T-cell (primary cell): ENCODE results near the gene AGBL1. TPM values are rescaled to one million over a fixed set of nuclear protein-coding genes. Genes with fewer than 3 reads are reported as not detected.

ENCODE experiments used
- ATAC-seq, 4 experiments: fragments of 200-7000 bp in 3 of 4; fragments of 150-1000 bp in 1 of 4; cut with Tn5 transposase; replicated peaks in 1 of 4; 1 replicate in 3 of 4; 2 replicates in 1 of 4; pipeline ENCODE4 v1.10.0; 2021; ENCODE audit warnings: moderate library complexity in 3 of 4, mild to moderate bottlenecking in 2 of 4, moderate number of reproducible peaks in 1 of 4
- CTCF ChIA-PET, 2 donors: fragments of 300-600 bp; sonication (Branson Sonifier 250); formaldehyde crosslinking; loops; one replicate each; lab custom pipeline; 2022; ENCODE audit warnings: antibody characterized with exemption in 2 of 2; lab: Charles Lee
- POLR2A ChIA-PET, 2 donors: fragments of 300-600 bp; sonication (Branson Sonifier 250); formaldehyde crosslinking; loops; one replicate each; lab custom pipeline; 2022; ENCODE audit warnings: antibody characterized with exemption in 2 of 2; lab: Charles Lee
- DNase-seq, 35 experiments: peaks; one replicate each; pipeline versions ENCODE4 v3.0.0 to v3.0.0-alpha.2; 2013 to 2023
- H3K27ac ChIP-seq: one replicate; pipeline ENCODE4 v1.5.1; 2013; ENCODE audit warnings: low read length
- H3K27me3 ChIP-seq, 2 experiments: replicated peaks in 1 of 2; 1 replicate in 1 of 2; 2 replicates in 1 of 2; pipeline versions ENCODE4 v1.6.1 to v1.7.0; 2013; ENCODE audit warnings: low read length in 1 of 2, mixed read lengths in 1 of 2; ENCODE audit not compliant: control insufficient read depth in 2 of 2, insufficient read depth in 2 of 2; ENCODE audit errors: extremely low read depth in 1 of 2
- H3K36me3 ChIP-seq, 2 donors: 1 replicate in 1 of 2; 2 replicates in 1 of 2; pipeline versions ENCODE4 v1.6.1 to v1.7.0; 2013; ENCODE audit warnings: low read length in 1 of 2; ENCODE audit not compliant: control insufficient read depth in 2 of 2, insufficient read depth in 1 of 2; ENCODE audit errors: extremely low read depth in 1 of 2
- H3K4me1 ChIP-seq, 2 experiments: 1 replicate in 1 of 2; 2 replicates in 1 of 2; pipeline versions ENCODE4 v1.6.1 to v1.7.0; 2013; ENCODE audit warnings: low read length in 2 of 2, mixed read lengths in 1 of 2; ENCODE audit not compliant: insufficient read depth in 2 of 2, control insufficient read depth in 1 of 2; ENCODE audit errors: extremely low read depth in 1 of 2
- H3K4me3 ChIP-seq, 2 donors: 1 replicate in 1 of 2; 2 replicates in 1 of 2; pipeline versions ENCODE4 v1.5.1 to v1.7.0; 2013; ENCODE audit warnings: mild to moderate bottlenecking in 2 of 2, low read length in 1 of 2, moderate library complexity in 1 of 2; ENCODE audit not compliant: control insufficient read depth in 1 of 2; ENCODE audit errors: extremely low read depth in 1 of 2
- H3K9me3 ChIP-seq: 2 replicates; pipeline ENCODE4 v1.7.0; 2013
- H3K27ac Mint-ChIP-seq, 2 donors: one replicate each; pipeline ENCODE4 v1.8.0; 2020 to 2021; ENCODE audit warnings: mild to moderate bottlenecking in 2 of 2, mixed read lengths in 2 of 2
- H3K27me3 Mint-ChIP-seq, 2 donors: one replicate each; pipeline ENCODE4 v1.8.0; 2021 to 2022; ENCODE audit warnings: mixed read lengths in 2 of 2
- H3K36me3 Mint-ChIP-seq: one replicate; pipeline ENCODE4 v1.8.0; 2021; ENCODE audit warnings: mixed read lengths
- H3K4me1 Mint-ChIP-seq, 3 donors: one replicate each; pipeline ENCODE4 v1.8.0; 2020 to 2022; ENCODE audit warnings: mixed read lengths in 3 of 3, mild to moderate bottlenecking in 1 of 3
- H3K4me3 Mint-ChIP-seq, 3 donors: one replicate each; pipeline ENCODE4 v1.8.0; 2020 to 2022; ENCODE audit warnings: mild to moderate bottlenecking in 3 of 3, mixed read lengths in 3 of 3, moderate library complexity in 3 of 3
- H3K9me3 Mint-ChIP-seq, 3 donors: one replicate each; pipeline ENCODE4 v1.8.0; 2020 to 2022; ENCODE audit warnings: mixed read lengths in 3 of 3
- WGBS: methylation state at CpG from one replicate; pipeline ENCODE4 v1.1.5; 2013; ENCODE audit warnings: missing lambda C conversion rate; ENCODE audit not compliant: insufficient coverage; 5-methylcytosine and 5-hydroxymethylcytosine counted together
- total RNA-seq, 35 experiments: library from RNA in 6 of 35; stranded (reverse) in 6 of 35; fragments of 120-200 nt in 1 of 35; gene quantifications; one replicate each; pipeline versions ENCODE4 v1.2.1 to v1.2.4 and lab custom pipeline; 2013 to 2026

Gene AGBL1
- total RNA-seq, 5 donors from 2014 or later (not counting 1 experiment from before 2014, with no cell fraction given): not detected

DNA sequence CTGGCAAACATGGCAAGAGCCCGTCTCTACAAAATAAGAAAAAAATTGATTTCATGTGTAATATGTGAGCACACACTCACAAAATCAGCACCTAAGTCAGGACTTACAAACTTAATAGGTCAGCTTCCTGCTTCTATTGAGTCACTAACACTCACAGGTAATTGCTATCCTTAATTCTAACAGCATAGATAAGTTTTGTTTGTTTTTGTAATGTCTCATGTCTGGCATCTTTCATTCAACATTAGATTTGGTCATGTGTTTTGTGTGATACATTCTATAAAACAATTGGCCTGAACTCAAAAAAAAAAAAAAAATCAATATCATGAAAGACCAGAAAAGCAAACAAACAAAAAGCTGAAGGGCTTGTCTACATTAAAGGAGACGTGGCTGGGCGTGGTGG lies 564.7 kb downstream of the AGBL1 start:
- POLR2A ChIA-PET: no interaction called here
- CTCF ChIA-PET: interaction anchor here in 1 of 2 donors (0.7 kb wide), 1 partner anchor 137 kb away, joined by 3 read pairs; no protein-coding TSS in a partner anchor
- H3K27ac Mint-ChIP-seq: no peak overlapping the region
- H3K27ac ChIP-seq: no peak overlapping the region
- H3K4me1 Mint-ChIP-seq: no peaks in the 10 kb centered on the region
- no peaks in the 10 kb centered on the region for H3K27me3 Mint-ChIP-seq
- WGBS: 100% methylated on average over 2 of the region's 3 CpGs
- no peaks in the 10 kb centered on the region for H3K4me1 ChIP-seq
- H3K36me3 ChIP-seq: no peaks in the 10 kb centered on the region
- H3K36me3 Mint-ChIP-seq: no peaks in the 10 kb centered on the region
- no peak for ATAC-seq
- H3K4me3 ChIP-seq: no peak overlapping the region
- no peak overlapping the region for H3K4me3 Mint-ChIP-seq
- H3K9me3 Mint-ChIP-seq: no peaks in the 10 kb centered on the region
- no peaks in the 10 kb centered on the region for H3K27me3 ChIP-seq
- DNase-seq: no peak
- H3K9me3 ChIP-seq: no peaks in the 10 kb centered on the region

GRCh38 chr15:86645925-86646500 lies 566.3 kb downstream of the AGBL1 start:
- Histone ChIP-seq H3K9me3 (no peaks in the 10 kb centered on the region), H3K27ac (no peak overlapping the region), H3K4me3 (no peak overlapping the region), H3K36me3 (no peaks in the 10 kb centered on the region), H3K27me3 (no peaks in the 10 kb centered on the region), H3K4me1 (no peaks in the 10 kb centered on the region)
- H3K9me3 Mint-ChIP-seq: no peaks in the 10 kb centered on the region
- POLR2A ChIA-PET: no interaction called here
- H3K27me3 Mint-ChIP-seq: no peaks in the 10 kb centered on the region
- no peak overlapping the region for H3K27ac Mint-ChIP-seq
- WGBS: 93% methylated on average over 4 of the region's 7 CpGs
- no peak overlapping the region for H3K4me3 Mint-ChIP-seq
- no peaks in the 10 kb centered on the region for H3K36me3 Mint-ChIP-seq
- DNase-seq (no peak), ATAC-seq (no peak)
- CTCF ChIA-PET: interaction anchor here in 1 of 2 donors (0.6 kb wide), 1 partner anchor 801 kb away, joined by 7 read pairs; no protein-coding TSS in a partner anchor
- peaks cover 5 to 12% (median 11%) of the 10 kb centered on the region in 3 donors for H3K4me1 Mint-ChIP-seq

DNA sequence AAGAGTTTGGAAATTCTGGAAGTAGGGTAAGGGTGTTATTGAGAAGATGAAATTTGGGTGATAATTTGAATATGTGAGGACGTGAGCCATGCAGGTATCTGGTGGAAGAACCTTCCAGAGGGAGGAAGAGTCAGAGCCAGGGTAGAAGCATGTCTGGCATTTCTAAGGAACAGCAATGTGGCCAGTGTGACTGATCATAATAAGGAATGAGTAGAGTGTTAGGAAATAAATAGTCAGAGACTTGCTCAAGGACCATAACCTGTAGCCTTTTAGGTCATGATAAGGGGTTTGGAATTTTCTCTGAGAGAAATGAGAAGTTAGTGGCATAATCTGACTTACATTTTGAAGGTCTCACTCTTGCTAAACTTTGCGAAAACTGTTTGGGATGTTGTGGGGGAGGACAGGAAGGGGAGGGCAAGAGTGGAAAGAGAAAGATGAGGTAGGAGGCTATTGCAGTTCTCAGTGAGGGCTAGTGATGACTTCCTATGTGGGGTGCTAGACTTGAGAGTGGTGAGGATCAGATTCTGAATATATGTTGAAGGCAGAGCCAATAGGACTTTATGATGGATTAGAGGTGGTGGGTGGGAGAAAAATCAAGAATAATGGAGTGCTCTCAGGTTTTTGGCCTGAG lies 568.3 kb downstream of the AGBL1 start:
- WGBS: 71% methylated on average over 2 of the region's 2 CpGs
- no peaks in the 10 kb centered on the region for H3K27me3 ChIP-seq
- Mint-ChIP-seq H3K4me1 (peaks cover 21 to 31% (median 30%) of the 10 kb centered on the region in 3 donors), H3K9me3 (no peaks in the 10 kb centered on the region), H3K27ac (no peak overlapping the region), H3K36me3 (no peaks in the 10 kb centered on the region), H3K27me3 (no peaks in the 10 kb centered on the region), H3K4me3 (no peak overlapping the region)
- DNase-seq (no peak), ATAC-seq (no peak)
- no peak overlapping the region for H3K4me3 ChIP-seq
- H3K4me1 ChIP-seq: peaks cover 0 to 12% of the 10 kb centered on the region in 2 experiments
- no peak overlapping the region for H3K27ac ChIP-seq
- no peaks in the 10 kb centered on the region for H3K9me3 ChIP-seq
- no peaks in the 10 kb centered on the region for H3K36me3 ChIP-seq
- POLR2A ChIA-PET: no interaction called here
- CTCF ChIA-PET: no interaction called here

DNA sequence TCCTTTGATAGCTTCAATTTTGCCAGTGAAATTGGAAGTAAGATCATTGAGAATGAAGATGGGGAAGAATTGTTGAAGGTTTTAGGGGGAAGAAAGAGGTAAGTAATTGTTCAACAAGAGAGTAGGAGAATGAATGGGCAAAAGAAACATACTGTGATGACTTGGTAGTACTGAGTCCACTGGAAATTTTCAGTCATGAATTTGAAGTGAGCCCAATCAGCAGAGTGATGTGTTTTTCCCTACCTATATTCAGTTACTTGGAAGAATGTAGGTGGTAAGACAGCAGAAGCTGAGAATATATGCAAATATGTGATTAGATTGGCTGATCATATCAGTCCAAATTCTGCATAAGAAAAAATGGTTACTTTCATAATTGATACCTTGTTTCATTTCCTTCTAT lies 569.6 kb downstream of the AGBL1 start:
- H3K27ac Mint-ChIP-seq: no peak overlapping the region
- DNase-seq (no peak), ATAC-seq (no peak)
- H3K36me3 Mint-ChIP-seq: no peaks in the 10 kb centered on the region
- no peak overlapping the region for H3K4me3 Mint-ChIP-seq
- peaks cover 0 to 20% of the 10 kb centered on the region in 2 experiments for H3K4me1 ChIP-seq
- peaks cover 34 to 45% (median 44%) of the 10 kb centered on the region in 3 donors for H3K4me1 Mint-ChIP-seq
- H3K27me3 Mint-ChIP-seq: no peaks in the 10 kb centered on the region
- H3K27me3 ChIP-seq: no peaks in the 10 kb centered on the region
- no peak overlapping the region for H3K27ac ChIP-seq
- no peak overlapping the region for H3K4me3 ChIP-seq
- no peaks in the 10 kb centered on the region for H3K9me3 ChIP-seq
- ChIA-PET CTCF (no interaction called here), POLR2A (no interaction called here)
- no peaks in the 10 kb centered on the region for H3K36me3 ChIP-seq
- no peaks in the 10 kb centered on the region for H3K9me3 Mint-ChIP-seq

- Histone ChIP-seq H3K9me3 (no peaks in the 10 kb centered on the region), H3K36me3 (no peaks in the 10 kb centered on the region), H3K27me3 (no peaks in the 10 kb centered on the region), H3K4me3 (no peak overlapping the region), H3K4me1 (peaks cover 0 to 29% of the 10 kb centered on the region in 2 experiments), H3K27ac (no peak overlapping the region)
- ATAC-seq (no peak), DNase-seq (no peak)
- CTCF ChIA-PET: no interaction called here
- Mint-ChIP-seq H3K36me3 (no peaks in the 10 kb centered on the region), H3K4me1 (peaks cover 42 to 53% (median 52%) of the 10 kb centered on the region in 3 donors), H3K9me3 (no peaks in the 10 kb centered on the region), H3K4me3 (no peak overlapping the region), H3K27ac (no peak overlapping the region), H3K27me3 (no peaks in the 10 kb centered on the region)
- WGBS: no CpG with 5 or more reads among the region's 1 CpG
- POLR2A ChIA-PET: interaction anchor here (0.5 to 0.6 kb wide), 2 partner anchors 14 to 49 kb away, joined by 4 read pairs; no protein-coding TSS in a partner anchor
Measured at GRCh38 chr15:86650094-86650493, 570.4 kb downstream of the AGBL1 start.

GRCh38 chr15:86653344-86654197 lies 573.9 kb downstream of the AGBL1 start:
- Histone ChIP-seq H3K27ac (peak overlapping the region; percentile 48), H3K27me3 (no peaks in the 10 kb centered on the region), H3K9me3 (no peaks in the 10 kb centered on the region), H3K4me1 (peaks cover 0 to 30% of the 10 kb centered on the region in 2 experiments), H3K4me3 (peak overlapping the region in 1 of 2 donors; percentile 4), H3K36me3 (no peaks in the 10 kb centered on the region)
- peak; percentile 85 to 92 (median 90) for ATAC-seq
- ChIA-PET CTCF (interaction anchor here in 1 of 2 donors (1.0 kb wide), 1 partner anchor 10 kb away, joined by 7 read pairs; no protein-coding TSS in a partner anchor), POLR2A (no interaction called here)
- Mint-ChIP-seq H3K4me1 (peaks cover 66 to 77% (median 73%) of the 10 kb centered on the region in 3 donors), H3K9me3 (no peaks in the 10 kb centered on the region), H3K36me3 (no peaks in the 10 kb centered on the region), H3K27ac (peak overlapping the region; percentile 88 to 92), H3K4me3 (peak overlapping the region; percentile 58 to 63 (median 61)), H3K27me3 (no peaks in the 10 kb centered on the region)
- peak in 3 of 35 experiments; percentile 6 to 41 (median 6) for DNase-seq
- 61% methylated on average over 4 of the region's 6 CpGs for WGBS
